HG03469 (cell line): ENCODE measurements around the gene BYSL.

Source experiments
- ATAC-seq: cut with Tn5 transposase; IDR thresholded peaks from one replicate; pipeline ENCODE4 v1.9.1; 2021; ENCODE audit warnings: mild to moderate bottlenecking, moderate library complexity, moderate number of reproducible peaks; ENCODE audit not compliant: unreplicated experiment

The BYSL gene

DNA sequence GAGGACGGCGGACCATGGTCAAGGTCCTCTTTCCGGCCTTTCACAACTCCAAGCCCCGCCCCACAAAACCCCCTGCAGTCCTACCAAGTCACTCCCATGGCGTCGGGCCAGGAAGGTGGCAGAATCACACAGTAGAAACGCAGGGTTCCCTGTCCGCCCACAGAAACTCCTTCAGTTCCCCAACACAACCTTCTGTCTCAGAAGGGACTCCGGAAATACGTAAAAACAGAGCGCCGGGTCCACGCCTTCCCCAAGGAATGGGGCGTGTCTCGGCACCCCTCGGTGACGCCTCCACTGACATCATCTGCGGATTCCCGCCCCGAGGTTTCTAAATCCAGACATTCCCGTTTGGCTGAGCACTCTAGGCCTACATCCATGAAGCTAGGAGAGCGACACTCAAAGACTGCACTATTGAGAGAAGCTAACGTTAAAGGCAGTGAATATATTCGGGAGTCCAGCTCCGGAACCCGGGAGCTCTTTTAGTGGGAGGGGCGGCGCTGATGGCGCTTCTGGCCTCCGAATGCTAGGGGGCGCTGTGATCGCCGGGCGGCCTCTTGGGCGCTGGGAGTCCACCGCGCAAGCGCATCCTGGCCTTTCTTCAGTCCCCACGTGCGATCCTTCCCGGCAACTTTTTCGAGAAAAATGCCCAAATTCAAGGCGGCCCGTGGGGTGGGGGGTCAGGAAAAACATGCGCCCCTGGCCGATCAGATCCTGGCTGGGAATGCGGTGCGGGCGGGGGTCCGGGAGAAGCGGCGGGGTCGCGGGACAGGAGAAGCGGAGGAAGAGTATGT lies at the start of gene BYSL, which contains the start of gene MED20:
Gene BYSL, plus strand, starts transcription at position 579 of the 791 bp plus-strand sequence. Its CDS starts 64 bp downstream, at position 643.
Gene MED20, minus strand, starts transcription at position 219 of the 791 bp plus-strand sequence. Its CDS starts 121 bp downstream, at position 98.
- peak; percentile 78 for ATAC-seq

GRCh38 chr6:41871691-41872090 lies 49.6 kb upstream of the BYSL start:
- no peak for ATAC-seq

GRCh38 chr6:41872147-41872546 lies 49.2 kb upstream of the BYSL start:
- ATAC-seq: no peak

GRCh38 chr6:41874741-41875140 lies 46.6 kb upstream of the BYSL start:
- no peak for ATAC-seq

DNA sequence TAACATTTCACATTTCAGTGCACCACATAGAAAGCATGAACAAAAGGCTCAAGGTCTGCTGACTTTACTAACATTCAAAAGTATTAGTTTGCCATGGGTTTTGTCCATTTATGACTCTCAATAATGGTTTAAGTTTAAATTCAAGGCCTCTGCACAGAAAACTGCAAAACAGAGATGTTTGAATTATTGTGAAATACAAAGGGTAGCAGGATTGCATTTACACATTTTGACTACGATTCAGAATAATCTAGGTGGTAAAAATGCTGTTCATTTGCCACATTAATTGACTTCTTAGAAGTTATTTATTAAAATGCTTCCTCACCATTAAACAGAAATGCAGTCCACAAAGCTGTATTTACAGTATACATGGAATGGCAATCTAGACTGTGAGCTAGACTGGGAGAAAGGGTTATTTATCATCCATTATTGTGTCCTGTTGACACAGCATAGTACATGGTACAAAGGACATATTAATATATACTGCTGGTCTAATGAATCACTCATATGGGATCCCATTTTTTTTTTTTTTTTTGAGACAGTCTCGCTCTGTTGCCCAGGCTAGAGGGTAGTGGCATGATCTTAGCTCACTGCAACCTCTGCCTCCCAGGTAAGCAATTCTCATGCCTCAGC lies 44.1 kb upstream of the BYSL start:
- ATAC-seq: no peak

- ATAC-seq: no peak
Measured at GRCh38 chr6:41878246-41878645, 43.1 kb upstream of the BYSL start.

- ATAC-seq: no peak
Measured at GRCh38 chr6:41878961-41879405, 42.3 kb upstream of the BYSL start.

GRCh38 chr6:41881506-41881905 lies 39.8 kb upstream of the BYSL start:
- no peak for ATAC-seq

DNA sequence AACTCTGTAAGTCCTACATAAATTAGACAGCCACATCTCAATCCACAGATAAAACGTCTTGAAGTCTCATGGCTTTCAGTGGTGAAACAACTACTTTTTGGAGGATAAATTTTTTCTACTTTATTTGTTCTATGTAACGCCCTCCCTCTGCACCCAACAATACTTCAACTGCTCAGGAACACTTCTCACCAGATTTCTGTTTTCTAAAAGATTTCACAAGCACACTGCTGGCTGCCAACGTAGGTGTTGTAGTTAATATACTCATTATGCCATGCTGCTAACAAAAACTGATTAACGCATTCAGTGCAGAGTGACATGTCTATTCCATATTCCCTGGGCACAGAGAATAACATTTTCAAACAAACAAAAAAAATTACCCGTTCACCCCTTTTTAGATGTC lies 36.3 kb upstream of the BYSL start:
- ATAC-seq: no peak

DNA sequence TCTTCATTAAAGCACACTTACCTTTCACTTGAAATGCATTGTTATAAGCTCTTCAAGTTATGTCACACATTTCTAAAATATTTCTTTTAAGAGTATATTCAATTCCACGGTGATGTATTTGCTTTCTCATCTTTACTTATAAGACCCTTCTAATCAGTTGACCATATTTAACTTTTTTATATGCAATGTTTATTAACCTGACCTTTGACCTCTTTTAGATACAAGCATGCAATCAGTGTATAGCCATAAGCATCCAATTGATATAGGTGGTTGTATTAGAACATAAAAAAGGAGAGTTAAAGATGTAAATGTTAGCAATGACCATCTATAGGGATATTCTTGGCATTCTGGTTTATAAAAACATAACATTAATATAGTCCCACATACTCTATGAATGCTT lies 35.4 kb upstream of the BYSL start:
- no peak for ATAC-seq

- ATAC-seq: no peak
Measured at GRCh38 chr6:41887331-41887751, 34.0 kb upstream of the BYSL start.

- ATAC-seq: no peak
Measured at GRCh38 chr6:41892921-41893564, 28.3 kb upstream of the BYSL start.

GRCh38 chr6:41894366-41895299 lies 26.7 kb upstream of the BYSL start:
- ATAC-seq: no peak

DNA sequence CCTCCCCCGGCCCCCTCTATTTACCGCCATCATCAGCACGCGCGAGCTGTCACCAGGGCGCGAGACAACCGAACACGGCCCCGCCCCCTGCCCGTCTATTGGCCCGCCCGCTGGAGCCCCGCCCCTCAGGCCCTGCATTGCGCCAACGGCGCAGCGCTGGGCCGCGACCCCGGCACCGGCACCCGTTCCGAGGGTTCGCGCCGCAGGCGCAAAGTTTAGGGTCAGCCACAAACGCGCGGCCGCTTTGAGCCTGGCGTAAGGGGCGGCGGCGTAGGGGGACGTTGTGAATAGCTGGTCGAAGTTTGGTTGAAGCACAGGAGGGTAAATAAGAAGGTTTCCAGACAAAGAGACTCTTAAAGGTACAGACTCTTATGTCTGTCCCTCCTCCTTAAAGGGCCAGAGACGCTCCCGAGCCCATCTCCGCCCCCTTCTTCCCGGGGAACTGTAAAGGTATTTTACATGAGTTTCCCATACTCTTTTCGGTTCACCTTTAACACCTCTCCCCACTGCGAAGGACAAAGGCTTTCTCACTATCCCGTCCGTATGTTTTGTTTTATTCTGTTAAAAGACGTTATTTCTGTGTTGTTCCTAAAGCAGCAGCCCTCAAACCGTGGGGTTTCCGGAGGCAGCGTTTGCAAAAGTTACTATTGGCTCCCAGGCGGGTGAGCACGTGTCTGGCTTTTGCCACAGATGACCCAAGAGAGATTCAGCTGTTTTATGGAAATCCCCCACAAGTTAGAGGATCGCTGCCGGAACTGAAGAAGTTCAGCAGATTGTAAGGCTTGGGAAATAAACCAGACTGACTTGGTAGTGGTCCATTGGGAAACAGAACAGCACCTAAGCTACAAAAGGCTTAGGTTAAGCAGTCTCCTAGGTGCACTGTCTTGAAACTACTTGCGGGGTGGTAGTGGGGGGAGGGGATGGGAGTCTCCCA lies 25.7 kb upstream of the BYSL start, which contains the start of gene USP49:
Gene USP49, minus strand, starts transcription at position 76 of the 934 bp plus-strand sequence. CDS start 88,392 bp downstream, outside the sequence.
- no peak for ATAC-seq

- ATAC-seq: no peak
Measured at GRCh38 chr6:41896281-41896680, 25.0 kb upstream of the BYSL start.

DNA sequence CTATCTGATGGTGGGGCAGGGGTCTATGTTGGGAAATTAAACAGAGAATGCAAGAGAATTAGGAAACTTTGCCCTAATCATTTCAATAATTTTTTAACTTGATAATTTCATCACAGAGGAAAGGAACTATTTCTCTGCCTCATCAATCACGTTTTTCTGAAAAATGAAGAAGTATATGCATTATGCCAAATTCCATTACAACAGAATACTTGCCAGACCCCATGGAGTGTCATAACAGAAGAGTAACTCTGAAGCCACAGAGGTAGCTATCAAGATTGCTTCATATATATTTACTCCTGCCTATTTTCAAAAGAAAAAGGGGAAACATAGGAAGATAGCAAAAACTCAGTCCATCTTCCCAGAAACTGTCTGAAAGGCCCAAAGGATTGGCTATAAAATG lies 20.4 kb upstream of the BYSL start:
- no peak for ATAC-seq

GRCh38 chr6:41901882-41902519 lies 19.3 kb upstream of the BYSL start:
- ATAC-seq: no peak

- ATAC-seq: no peak
Measured at GRCh38 chr6:41909727-41910126, 11.6 kb upstream of the BYSL start.

- ATAC-seq: no peak
Measured at GRCh38 chr6:41914343-41914742, 7.0 kb upstream of the BYSL start.
